Upper lobe of left lung (tissue), 4 donors: ENCODE data around the gene PAX5.

Experiments
- CTCF ChIP-seq, 6 experiments: fragments of 450-650 bp in 4 of 6; fragments of 200-600 bp in 2 of 6; sonication (generic) in 2 of 6; IDR thresholded peaks; one replicate each; pipeline ENCODE4 v1.5.1; 2016 to 2019; ENCODE audit warnings: antibody characterized with exemption in 6 of 6
- POLR2A ChIP-seq, 4 donors: fragments of 450-650 bp; IDR thresholded peaks; one replicate each; pipeline ENCODE4 v1.5.1; 2016 to 2017; ENCODE audit warnings: antibody characterized with exemption in 4 of 4, mild to moderate bottlenecking in 2 of 4
- POLR2AphosphoS5 ChIP-seq, 2 donors: sonication (generic); formaldehyde crosslinking; IDR thresholded peaks; one replicate each; pipeline ENCODE4 v1.5.1; 2017; ENCODE audit warnings: antibody characterized with exemption in 2 of 2

- TF ChIP-seq POLR2A (IDR thresholded peaks at IDR 0.05), result no peak
- no peak for TF ChIP-seq POLR2AphosphoS5 (IDR thresholded peaks at IDR 0.05)
- no peak for TF ChIP-seq CTCF (IDR thresholded peaks at IDR 0.05)
Observed at GRCh38 chr9:37001459-37001858, 32.6 kb downstream of the PAX5 start.
